ENCODE data around the gene SLC1A3. TPM values are rescaled to one million over a fixed set of nuclear protein-coding genes. Genes with fewer than 3 reads are reported as not detected.
A peak's percentile ranks its signal among the peaks of the same experiment; 100 is the strongest.

The SLC1A3 gene
- total and polyA plus RNA-seq, 10 of the 15 experiments (the other 5 are each of a cell fraction or from before 2014, with no cell fraction given) = 0.23 to 4.4 (median 3.3) TPM

DNA sequence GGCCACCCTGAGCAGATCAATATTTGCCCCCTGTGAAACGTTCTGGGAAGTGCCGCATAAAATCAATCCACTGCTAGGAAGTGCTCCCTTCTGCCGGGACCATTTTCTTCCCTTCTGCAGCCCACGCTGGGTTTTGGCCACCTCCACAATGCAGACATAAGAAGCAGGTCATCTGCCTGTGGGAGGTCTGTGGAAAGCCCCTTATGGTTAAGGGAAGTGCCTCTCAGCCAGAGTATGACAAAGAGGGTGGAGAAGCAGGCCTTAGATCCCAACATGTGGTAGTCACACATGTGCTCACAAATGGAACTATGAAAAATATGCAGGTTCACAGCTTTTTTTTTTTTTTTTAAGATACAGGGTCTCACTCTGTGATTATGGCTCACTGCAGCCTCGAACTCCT, 82.8 kb downstream of the SLC1A3 start:
- no TSS peak for BruUV-seq (replicated peaks)
- 0 out of 2 replicates have a peak, but pooled peaks have one; percentile 48 for TF ChIP-seq CBFB (IDR thresholded peaks at IDR 0.05; ENCODE audit: low read depth)
- peak; percentile 32; the same call in 1 of the 2 replicates for TF ChIP-seq NBN (IDR thresholded peaks at IDR 0.05)
- TF ChIP-seq GATAD2B (conservative IDR thresholded peaks at IDR 0.05; ENCODE audit: low read depth) = peak; percentile 48; the same call in 1 of the 2 replicates
- TF ChIP-seq EGR1 (IDR thresholded peaks at IDR 0.05; ENCODE audit: borderline replicate concordance in 1 of 2, low read depth in 2 of 2, low read length in 2 of 2) = peak in 1 of 2 experiments; percentile 62; a peak in 1 of 3 replicates
- no peak for TF ChIP-seq STAT3 (IDR thresholded peaks at IDR 0.05; ENCODE audit: low read depth, low read length)
- TF ChIP-seq, protein P1, sequence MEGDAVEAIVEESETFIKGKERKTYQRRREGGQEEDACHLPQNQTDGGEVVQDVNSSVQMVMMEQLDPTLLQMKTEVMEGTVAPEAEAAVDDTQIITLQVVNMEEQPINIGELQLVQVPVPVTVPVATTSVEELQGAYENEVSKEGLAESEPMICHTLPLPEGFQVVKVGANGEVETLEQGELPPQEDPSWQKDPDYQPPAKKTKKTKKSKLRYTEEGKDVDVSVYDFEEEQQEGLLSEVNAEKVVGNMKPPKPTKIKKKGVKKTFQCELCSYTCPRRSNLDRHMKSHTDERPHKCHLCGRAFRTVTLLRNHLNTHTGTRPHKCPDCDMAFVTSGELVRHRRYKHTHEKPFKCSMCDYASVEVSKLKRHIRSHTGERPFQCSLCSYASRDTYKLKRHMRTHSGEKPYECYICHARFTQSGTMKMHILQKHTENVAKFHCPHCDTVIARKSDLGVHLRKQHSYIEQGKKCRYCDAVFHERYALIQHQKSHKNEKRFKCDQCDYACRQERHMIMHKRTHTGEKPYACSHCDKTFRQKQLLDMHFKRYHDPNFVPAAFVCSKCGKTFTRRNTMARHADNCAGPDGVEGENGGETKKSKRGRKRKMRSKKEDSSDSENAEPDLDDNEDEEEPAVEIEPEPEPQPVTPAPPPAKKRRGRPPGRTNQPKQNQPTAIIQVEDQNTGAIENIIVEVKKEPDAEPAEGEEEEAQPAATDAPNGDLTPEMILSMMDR (IDR thresholded peaks at IDR 0.05 in 2 of 3, conservative IDR thresholded peaks at IDR 0.05 in 1 of 3; ENCODE audit: control insufficient read depth in 2 of 3, extremely low read depth in 1 of 3, insufficient read depth in 1 of 3, low read depth in 3 of 3, low read length in 3 of 3) = no peak
- TF ChIP-seq, protein P2, sequence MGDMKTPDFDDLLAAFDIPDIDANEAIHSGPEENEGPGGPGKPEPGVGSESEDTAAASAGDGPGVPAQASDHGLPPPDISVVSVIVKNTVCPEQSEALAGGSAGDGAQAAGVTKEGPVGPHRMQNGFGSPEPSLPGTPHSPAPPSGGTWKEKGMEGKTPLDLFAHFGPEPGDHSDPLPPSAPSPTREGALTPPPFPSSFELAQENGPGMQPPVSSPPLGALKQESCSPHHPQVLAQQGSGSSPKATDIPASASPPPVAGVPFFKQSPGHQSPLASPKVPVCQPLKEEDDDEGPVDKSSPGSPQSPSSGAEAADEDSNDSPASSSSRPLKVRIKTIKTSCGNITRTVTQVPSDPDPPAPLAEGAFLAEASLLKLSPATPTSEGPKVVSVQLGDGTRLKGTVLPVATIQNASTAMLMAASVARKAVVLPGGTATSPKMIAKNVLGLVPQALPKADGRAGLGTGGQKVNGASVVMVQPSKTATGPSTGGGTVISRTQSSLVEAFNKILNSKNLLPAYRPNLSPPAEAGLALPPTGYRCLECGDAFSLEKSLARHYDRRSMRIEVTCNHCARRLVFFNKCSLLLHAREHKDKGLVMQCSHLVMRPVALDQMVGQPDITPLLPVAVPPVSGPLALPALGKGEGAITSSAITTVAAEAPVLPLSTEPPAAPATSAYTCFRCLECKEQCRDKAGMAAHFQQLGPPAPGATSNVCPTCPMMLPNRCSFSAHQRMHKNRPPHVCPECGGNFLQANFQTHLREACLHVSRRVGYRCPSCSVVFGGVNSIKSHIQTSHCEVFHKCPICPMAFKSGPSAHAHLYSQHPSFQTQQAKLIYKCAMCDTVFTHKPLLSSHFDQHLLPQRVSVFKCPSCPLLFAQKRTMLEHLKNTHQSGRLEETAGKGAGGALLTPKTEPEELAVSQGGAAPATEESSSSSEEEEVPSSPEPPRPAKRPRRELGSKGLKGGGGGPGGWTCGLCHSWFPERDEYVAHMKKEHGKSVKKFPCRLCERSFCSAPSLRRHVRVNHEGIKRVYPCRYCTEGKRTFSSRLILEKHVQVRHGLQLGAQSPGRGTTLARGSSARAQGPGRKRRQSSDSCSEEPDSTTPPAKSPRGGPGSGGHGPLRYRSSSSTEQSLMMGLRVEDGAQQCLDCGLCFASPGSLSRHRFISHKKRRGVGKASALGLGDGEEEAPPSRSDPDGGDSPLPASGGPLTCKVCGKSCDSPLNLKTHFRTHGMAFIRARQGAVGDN (IDR thresholded peaks at IDR 0.05) = peak; percentile 54
- TF ChIP-seq CREB1 (IDR thresholded peaks at IDR 0.05; ENCODE audit: low read depth) = no peak
- TF ChIP-seq POLR2A (IDR thresholded peaks at IDR 0.05; ENCODE audit: low read depth, low read length) = no peak
- TF ChIP-seq RUNX3 (IDR thresholded peaks at IDR 0.05; ENCODE audit: low read length) = peak; percentile 79
- TF ChIP-seq SPI1 (IDR thresholded peaks at IDR 0.05; ENCODE audit: borderline replicate concordance, insufficient read depth, low read depth, low read length) = peak; percentile 74
- no peak for TF ChIP-seq IRF4 (IDR thresholded peaks at IDR 0.05; ENCODE audit: low read depth, low read length)
- TF ChIP-seq ETV6 (conservative IDR thresholded peaks at IDR 0.05 in 1 of 2, IDR thresholded peaks at IDR 0.05 in 1 of 2; ENCODE audit: borderline replicate concordance in 1 of 2, low read depth in 1 of 2) = peak in 1 of 2 experiments; percentile 22; a peak in 1 of 4 replicates
- peak; percentile 59 to 67; a peak in 2 of 4 replicates for TF ChIP-seq IKZF2 (IDR thresholded peaks at IDR 0.05)
- peak; percentile 76 for TF ChIP-seq IKZF1 (conservative IDR thresholded peaks at IDR 0.05)
- TF ChIP-seq CHD2 (IDR thresholded peaks at IDR 0.05; ENCODE audit: borderline replicate concordance, low read depth, low read length) = no peak
- TF ChIP-seq SRF (IDR thresholded peaks at IDR 0.05; ENCODE audit: low read depth in 2 of 2, low read length in 2 of 2) = peak in 1 of 2 experiments; percentile 77; a peak in 1 of 4 replicates
- TF ChIP-seq EED (IDR thresholded peaks at IDR 0.05; ENCODE audit: low read depth) = peak; percentile 76
- TF ChIP-seq PAX5 (IDR thresholded peaks at IDR 0.05; ENCODE audit: borderline replicate concordance, low read depth, low read length) = no peak
- TF ChIP-seq DPF2 (IDR thresholded peaks at IDR 0.05) = 0 out of 2 replicates have a peak, but pooled peaks have one; percentile 24

More for the DNA sequence above, 82.8 kb downstream of the SLC1A3 start:
- H3K27ac ChIP-seq (ENCODE audit: control insufficient read depth, insufficient read depth) = peak overlapping the region; percentile 55; the same call in 1 of the 2 replicates
- in situ Hi-C loops (cut with MboI) (no loop called here), intact Hi-C loops (cut with micrococcal nuclease; ENCODE audit: unreplicated experiment) (no loop called here)
- no peaks in the 10 kb centered on the region for H3K27me3 ChIP-seq (replicated peaks in 1 of 2; ENCODE audit: control insufficient read depth in 2 of 2, insufficient read depth in 2 of 2, low read length in 1 of 2)
- no peaks in the 10 kb centered on the region for H3K79me2 ChIP-seq (ENCODE audit: control insufficient read depth, insufficient read depth, low read length)
- ChIA-PET RAD21 (ENCODE audit: unreplicated experiment) (interaction anchor here (0.6 to 3.5 kb wide), 5 partner anchors 31 to 265 kb away, joined by 3 to 30 read pairs (median 16); no protein-coding TSS in a partner anchor), POLR2A (interaction anchor here (0.6 to 1.6 kb wide), 2 partner anchors 11 to 16 kb away, joined by 4 read pairs; no protein-coding TSS in a partner anchor), SMC1A (ENCODE audit: uncharacterized antibody, unreplicated experiment) (interaction anchor here (0.9 to 9.4 kb wide), 4 partner anchors 11 to 181 kb away, joined by 3 to 101 read pairs (median 14); no protein-coding TSS in a partner anchor), CTCF (interaction anchor here (0.6 to 8.5 kb wide), 11 partner anchors 11 to 272 kb away, joined by 3 to 202 read pairs (median 6); no protein-coding TSS in a partner anchor)
- H3K4me1 ChIP-seq (ENCODE audit: control insufficient read depth, insufficient read depth, low read length) = peaks cover 19% of the 10 kb centered on the region
- H4K20me1 ChIP-seq (ENCODE audit: control insufficient read depth, insufficient read depth) = no peaks in the 10 kb centered on the region; the same call in 1 of the 2 replicates
- WGBS (ENCODE audit: insufficient coverage, insufficient replicate concordance, low lambda C conversion rate, missing lambda C conversion rate) = 55% methylated on average over 5 of the region's 5 CpGs
- peak overlapping the region; percentile 92 for H3K4me2 ChIP-seq (ENCODE audit: control insufficient read depth, insufficient read depth)
- FAIRE-seq (no peak), ATAC-seq (peak; percentile 55), DNase-seq (ENCODE audit: low read depth, low spot score) (no peak)
- no peak overlapping the region; the same call in 1 of the 2 replicates for H3K4me3 ChIP-seq
- peak overlapping the region; percentile 68 for H3K9ac ChIP-seq (ENCODE audit: control insufficient read depth, insufficient read depth, low read length)
- no peaks in the 10 kb centered on the region for H3K36me3 ChIP-seq (ENCODE audit: control insufficient read depth in 2 of 2, insufficient read depth in 2 of 2, low read length in 1 of 2)
- no peaks in the 10 kb centered on the region for H3K9me3 ChIP-seq (replicated peaks; ENCODE audit: control insufficient read depth, insufficient read depth, low read length)
- H2AFZ ChIP-seq (ENCODE audit: control insufficient read depth, low read depth, low read length) = peak overlapping the region; percentile 70
